ENCODE results near the gene TNIP2. TPM values are rescaled to one million over a fixed set of nuclear protein-coding genes. Genes with fewer than 3 reads are reported as not detected.
A peak's percentile ranks its signal among the peaks of the same experiment; 100 is the strongest.

The TNIP2 gene
- total and polyA plus RNA-seq, 2 of the 13 experiments (the other 11 are each of a cell fraction or from before 2014, with no cell fraction given), result 25.6 to 38.0 TPM

- TF ChIP-seq, protein P1, sequence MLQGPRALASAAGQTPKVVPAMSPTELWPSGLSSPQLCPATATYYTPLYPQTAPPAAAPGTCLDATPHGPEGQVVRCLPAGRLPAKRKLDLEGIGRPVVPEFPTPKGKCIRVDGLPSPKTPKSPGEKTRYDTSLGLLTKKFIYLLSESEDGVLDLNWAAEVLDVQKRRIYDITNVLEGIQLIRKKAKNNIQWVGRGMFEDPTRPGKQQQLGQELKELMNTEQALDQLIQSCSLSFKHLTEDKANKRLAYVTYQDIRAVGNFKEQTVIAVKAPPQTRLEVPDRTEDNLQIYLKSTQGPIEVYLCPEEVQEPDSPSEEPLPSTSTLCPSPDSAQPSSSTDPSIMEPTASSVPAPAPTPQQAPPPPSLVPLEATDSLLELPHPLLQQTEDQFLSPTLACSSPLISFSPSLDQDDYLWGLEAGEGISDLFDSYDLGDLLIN (CRISPR knock-in tag; IDR thresholded peaks at IDR 0.05; ENCODE audit: borderline replicate concordance), result no peak
- TF ChIP-seq JUND (CRISPR knock-in tag; IDR thresholded peaks at IDR 0.05), result peak; percentile 49; the same call in 1 of the 2 replicates
- TF ChIP-seq RARG (CRISPR knock-in tag; IDR thresholded peaks at IDR 0.05; ENCODE audit: low read depth), result no peak
- no peak for TF ChIP-seq NFIB (CRISPR knock-in tag; IDR thresholded peaks at IDR 0.05; ENCODE audit: borderline replicate concordance)
- TF ChIP-seq ZNF256 (CRISPR knock-in tag; conservative IDR thresholded peaks at IDR 0.05), result no peak
- no peak for TF ChIP-seq KAT7 (CRISPR knock-in tag; IDR thresholded peaks at IDR 0.05; ENCODE audit: borderline replicate concordance)
- TF ChIP-seq ZNF383 (CRISPR knock-in tag; IDR thresholded peaks at IDR 0.05; ENCODE audit: borderline replicate concordance), result no peak
- TF ChIP-seq ZNF468 (CRISPR knock-in tag; IDR thresholded peaks at IDR 0.05), result peak; percentile 63; the same call in 1 of the 2 replicates
- TF ChIP-seq NFYB (CRISPR knock-in tag; IDR thresholded peaks at IDR 0.05), result 0 out of 2 replicates have a peak, but pooled peaks have one; percentile 8
- no peak for TF ChIP-seq FOSL1 (CRISPR knock-in tag; IDR thresholded peaks at IDR 0.05; ENCODE audit: borderline replicate concordance)
- no peak for TF ChIP-seq TSC22D2 (CRISPR knock-in tag; IDR thresholded peaks at IDR 0.05; ENCODE audit: borderline replicate concordance)
- TF ChIP-seq NFYC (CRISPR knock-in tag; IDR thresholded peaks at IDR 0.05), result no peak; the same call in 1 of the 2 replicates
- TF ChIP-seq NONO (IDR thresholded peaks at IDR 0.05), result no peak
- peak; percentile 44; the same call in 1 of the 2 replicates for TF ChIP-seq NONO (CRISPR knock-in tag; conservative IDR thresholded peaks at IDR 0.05)
- TF ChIP-seq ZBTB1 (CRISPR knock-in tag; IDR thresholded peaks at IDR 0.05; ENCODE audit: borderline replicate concordance), result no peak
- TF ChIP-seq MTA3 (CRISPR knock-in tag; IDR thresholded peaks at IDR 0.05), result no peak
- TF ChIP-seq ZNF143 (CRISPR knock-in tag; IDR thresholded peaks at IDR 0.05), result no peak
- TF ChIP-seq BATF2 (CRISPR knock-in tag; IDR thresholded peaks at IDR 0.05), result no peak
- TF ChIP-seq, protein P2, sequence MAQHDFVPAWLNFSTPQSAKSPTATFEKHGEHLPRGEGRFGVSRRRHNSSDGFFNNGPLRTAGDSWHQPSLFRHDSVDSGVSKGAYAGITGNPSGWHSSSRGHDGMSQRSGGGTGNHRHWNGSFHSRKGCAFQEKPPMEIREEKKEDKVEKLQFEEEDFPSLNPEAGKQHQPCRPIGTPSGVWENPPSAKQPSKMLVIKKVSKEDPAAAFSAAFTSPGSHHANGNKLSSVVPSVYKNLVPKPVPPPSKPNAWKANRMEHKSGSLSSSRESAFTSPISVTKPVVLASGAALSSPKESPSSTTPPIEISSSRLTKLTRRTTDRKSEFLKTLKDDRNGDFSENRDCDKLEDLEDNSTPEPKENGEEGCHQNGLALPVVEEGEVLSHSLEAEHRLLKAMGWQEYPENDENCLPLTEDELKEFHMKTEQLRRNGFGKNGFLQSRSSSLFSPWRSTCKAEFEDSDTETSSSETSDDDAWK (CRISPR knock-in tag; IDR thresholded peaks at IDR 0.05), result no peak
- TF ChIP-seq KMT2A (CRISPR knock-in tag; IDR thresholded peaks at IDR 0.05), result no peak
- TF ChIP-seq SETDB1 (CRISPR knock-in tag; IDR thresholded peaks at IDR 0.05; ENCODE audit: borderline replicate concordance), result no peak
- no peak for TF ChIP-seq MIER3 (CRISPR knock-in tag; IDR thresholded peaks at IDR 0.05; ENCODE audit: borderline replicate concordance)
- peak; percentile 82 for TF ChIP-seq ZNF883 (CRISPR knock-in tag; IDR thresholded peaks at IDR 0.05; ENCODE audit: not compliant biosample characterization)
- peak; percentile 83 for TF ChIP-seq ELF3 (CRISPR knock-in tag; IDR thresholded peaks at IDR 0.05)
- TF ChIP-seq, protein P3, sequence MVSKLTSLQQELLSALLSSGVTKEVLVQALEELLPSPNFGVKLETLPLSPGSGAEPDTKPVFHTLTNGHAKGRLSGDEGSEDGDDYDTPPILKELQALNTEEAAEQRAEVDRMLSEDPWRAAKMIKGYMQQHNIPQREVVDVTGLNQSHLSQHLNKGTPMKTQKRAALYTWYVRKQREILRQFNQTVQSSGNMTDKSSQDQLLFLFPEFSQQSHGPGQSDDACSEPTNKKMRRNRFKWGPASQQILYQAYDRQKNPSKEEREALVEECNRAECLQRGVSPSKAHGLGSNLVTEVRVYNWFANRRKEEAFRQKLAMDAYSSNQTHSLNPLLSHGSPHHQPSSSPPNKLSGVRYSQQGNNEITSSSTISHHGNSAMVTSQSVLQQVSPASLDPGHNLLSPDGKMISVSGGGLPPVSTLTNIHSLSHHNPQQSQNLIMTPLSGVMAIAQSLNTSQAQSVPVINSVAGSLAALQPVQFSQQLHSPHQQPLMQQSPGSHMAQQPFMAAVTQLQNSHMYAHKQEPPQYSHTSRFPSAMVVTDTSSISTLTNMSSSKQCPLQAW (CRISPR knock-in tag; IDR thresholded peaks at IDR 0.05), result no peak
Measured at GRCh38 chr4:2755821-2756690, at the start of gene TNIP2 (continued).
